Sigmoid colon (tissue), 4 donors: ENCODE measurements around the gene TRERF1.

Experiments used
- EP300 ChIP-seq, 4 donors: sonication (generic); formaldehyde crosslinking; IDR thresholded peaks; one replicate each; pipeline ENCODE4 v1.6.1; 2017; ENCODE audit warnings: antibody characterized with exemption in 4 of 4
- POLR2A ChIP-seq, 2 donors: fragments of 450-650 bp; IDR thresholded peaks; one replicate each; pipeline ENCODE4 v1.6.1; 2016; ENCODE audit warnings: antibody characterized with exemption in 2 of 2, mild to moderate bottlenecking in 2 of 2, moderate library complexity in 2 of 2
- POLR2AphosphoS5 ChIP-seq, 4 donors: sonication (generic); formaldehyde crosslinking; IDR thresholded peaks; one replicate each; pipeline ENCODE4 v1.6.1; 2017; ENCODE audit warnings: antibody characterized with exemption in 4 of 4
- TF ChIP-seq, protein P1 (sequence below), 4 experiments: fragments of 450-650 bp in 3 of 4; fragments of 200-600 bp in 1 of 4; IDR thresholded peaks; one replicate each; pipeline ENCODE4 v1.5.1; 2016 to 2019; ENCODE audit warnings: antibody characterized with exemption in 4 of 4, mild to moderate bottlenecking in 3 of 4, moderate library complexity in 2 of 4

- TF ChIP-seq, protein P1, sequence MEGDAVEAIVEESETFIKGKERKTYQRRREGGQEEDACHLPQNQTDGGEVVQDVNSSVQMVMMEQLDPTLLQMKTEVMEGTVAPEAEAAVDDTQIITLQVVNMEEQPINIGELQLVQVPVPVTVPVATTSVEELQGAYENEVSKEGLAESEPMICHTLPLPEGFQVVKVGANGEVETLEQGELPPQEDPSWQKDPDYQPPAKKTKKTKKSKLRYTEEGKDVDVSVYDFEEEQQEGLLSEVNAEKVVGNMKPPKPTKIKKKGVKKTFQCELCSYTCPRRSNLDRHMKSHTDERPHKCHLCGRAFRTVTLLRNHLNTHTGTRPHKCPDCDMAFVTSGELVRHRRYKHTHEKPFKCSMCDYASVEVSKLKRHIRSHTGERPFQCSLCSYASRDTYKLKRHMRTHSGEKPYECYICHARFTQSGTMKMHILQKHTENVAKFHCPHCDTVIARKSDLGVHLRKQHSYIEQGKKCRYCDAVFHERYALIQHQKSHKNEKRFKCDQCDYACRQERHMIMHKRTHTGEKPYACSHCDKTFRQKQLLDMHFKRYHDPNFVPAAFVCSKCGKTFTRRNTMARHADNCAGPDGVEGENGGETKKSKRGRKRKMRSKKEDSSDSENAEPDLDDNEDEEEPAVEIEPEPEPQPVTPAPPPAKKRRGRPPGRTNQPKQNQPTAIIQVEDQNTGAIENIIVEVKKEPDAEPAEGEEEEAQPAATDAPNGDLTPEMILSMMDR (IDR thresholded peaks at IDR 0.05) = no peak
- TF ChIP-seq POLR2A (IDR thresholded peaks at IDR 0.05) (no peak), POLR2AphosphoS5 (IDR thresholded peaks at IDR 0.05) (no peak), EP300 (IDR thresholded peaks at IDR 0.05) (no peak)
Observed at GRCh38 chr6:42197555-42198362, 254.0 kb downstream of the TRERF1 start.
